HG02763 (cell line): ENCODE data around the gene EMP2.
"Not testable (repeated sequence)": the region's sequence is repeated elsewhere in the genome, so short reads cannot be mapped to it uniquely, and the experiment has no call there.

Experiments
- ATAC-seq: cut with Tn5 transposase; IDR thresholded peaks from one replicate; pipeline ENCODE4 v1.9.1; 2021; ENCODE audit warnings: mild to moderate bottlenecking, moderate library complexity; ENCODE audit not compliant: unreplicated experiment

The EMP2 gene

GRCh38 chr16:10578474-10579316 is 1.7 kb downstream of the EMP2 start:
- ATAC-seq = no peak

- ATAC-seq = no peak
These were observed 2.8 kb downstream of the EMP2 start for GRCh38 chr16:10577305-10578202.

GRCh38 chr16:10576390-10577304 is 3.8 kb downstream of the EMP2 start:
- no peak for ATAC-seq

- ATAC-seq = no peak
These were observed 4.8 kb downstream of the EMP2 start for GRCh38 chr16:10575506-10576130.

GRCh38 chr16:10572611-10573010 is 7.8 kb downstream of the EMP2 start:
- ATAC-seq = no peak

- ATAC-seq = no peak
These were observed 9.0 kb downstream of the EMP2 start for GRCh38 chr16:10571354-10571753.

GRCh38 chr16:10569621-10570020 is 10.8 kb downstream of the EMP2 start:
- ATAC-seq = no peak

GRCh38 chr16:10566613-10567012 is 13.8 kb downstream of the EMP2 start:
- ATAC-seq = no peak

GRCh38 chr16:10565167-10565566 is 15.2 kb downstream of the EMP2 start:
- no peak for ATAC-seq

GRCh38 chr16:10564591-10564990 is 15.8 kb downstream of the EMP2 start:
- ATAC-seq = no peak

GRCh38 chr16:10562361-10562899 is 18.0 kb downstream of the EMP2 start:
- no peak for ATAC-seq

- no peak for ATAC-seq
These were observed 19.0 kb downstream of the EMP2 start for GRCh38 chr16:10561425-10561824.

- no peak for ATAC-seq
These were observed 19.4 kb downstream of the EMP2 start for GRCh38 chr16:10561001-10561400.

- ATAC-seq = not testable (repeated sequence)
These were observed 20.6 kb downstream of the EMP2 start for GRCh38 chr16:10559792-10560191.

- ATAC-seq = no peak
These were observed 21.4 kb downstream of the EMP2 start for GRCh38 chr16:10558746-10559641.

GRCh38 chr16:10558305-10558704 is 22.1 kb downstream of the EMP2 start:
- no peak for ATAC-seq

- ATAC-seq = no peak
These were observed 22.6 kb downstream of the EMP2 start for GRCh38 chr16:10557750-10558149.

GRCh38 chr16:10556236-10556635 is 24.2 kb downstream of the EMP2 start:
- ATAC-seq = no peak

GRCh38 chr16:10554569-10554968 is 25.8 kb downstream of the EMP2 start:
- ATAC-seq = no peak
